ENCODE data around the gene SLC35G3.

DNA sequence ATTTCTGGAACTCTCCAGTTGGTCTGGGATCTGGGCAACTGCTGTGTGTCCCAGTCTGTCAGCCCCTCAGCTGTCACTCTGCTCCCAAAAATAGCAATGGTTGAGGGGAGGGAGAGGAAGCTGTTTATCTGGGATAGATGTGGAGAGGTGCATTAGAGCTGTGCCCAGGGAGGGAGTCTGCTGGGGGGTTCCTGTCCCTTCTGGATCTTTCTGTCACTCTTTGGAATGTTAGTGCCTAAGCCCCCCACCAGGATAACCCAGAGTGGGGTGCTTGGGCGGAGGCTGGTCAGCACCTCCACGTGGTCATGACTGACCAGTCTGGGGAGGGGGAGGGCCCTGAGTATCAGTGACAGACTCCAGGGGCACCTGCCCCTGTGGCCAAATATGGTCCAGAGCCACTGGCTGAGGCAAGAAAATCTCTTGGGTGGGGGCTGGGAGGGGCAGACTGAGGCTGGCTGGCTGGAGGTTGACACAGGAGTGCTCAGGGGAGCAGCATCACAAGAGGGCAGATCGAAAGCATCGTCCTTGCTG lies 46.8 kb downstream of the SLC35G3 start, which contains the start of gene UNC45B:
- TF ChIP-seq POLR2AphosphoS5 (IDR thresholded peaks at IDR 0.05; ENCODE audit: low read depth, low read length) (no peak), POLR2A (IDR thresholded peaks at IDR 0.05; ENCODE audit: low read depth, low read length) (no peak)
